Neutrophil (primary cell): ENCODE data around the gene NCOA5.

ENCODE experiments used
- H3K27ac ChIP-seq: fragments of 200-600 bp; sonication (generic); 2 replicates; pipeline ENCODE4 v1.5.1; 2016; ENCODE audit warnings: mild to moderate bottlenecking, moderate library complexity
- H3K27me3 ChIP-seq: fragments of 200-600 bp; sonication (generic); 2 replicates; pipeline ENCODE4 v1.6.0; 2016; ENCODE audit warnings: mild to moderate bottlenecking
- H3K36me3 ChIP-seq: fragments of 200-600 bp; sonication (generic); 2 replicates; pipeline ENCODE4 v1.5.1; 2017
- H3K4me1 ChIP-seq, 2 experiments: fragments of 200-600 bp in 1 of 2; sonication (generic) in 1 of 2; 1 replicate in 1 of 2; 2 replicates in 1 of 2; pipeline versions ENCODE4 v1.5.1 to v1.6.1; 2013 to 2016; ENCODE audit warnings: low read depth in 1 of 2, low read length in 1 of 2, mild to moderate bottlenecking in 1 of 2, moderate library complexity in 1 of 2; ENCODE audit not compliant: control insufficient read depth in 1 of 2, insufficient read depth in 1 of 2
- H3K4me3 ChIP-seq, 2 experiments: fragments of 200-600 bp in 1 of 2; sonication (generic) in 1 of 2; 1 replicate in 1 of 2; 2 replicates in 1 of 2; pipeline ENCODE4 v1.5.1; 2013 to 2016; ENCODE audit warnings: low read depth in 1 of 2, low read length in 1 of 2, mild to moderate bottlenecking in 1 of 2, moderate library complexity in 1 of 2
- H3K9me3 ChIP-seq: fragments of 200-600 bp; sonication (generic); 2 replicates; pipeline ENCODE4 v1.5.1; 2016
- CTCF ChIP-seq: fragments of 200-600 bp; sonication (generic); IDR thresholded peaks from 2 replicates; pipeline ENCODE4 v1.5.1; 2016; ENCODE audit warnings: antibody characterized with exemption

Gene NCOA5

GRCh38 chr20:46025376-46025783 lies 64.4 kb downstream of the NCOA5 start:
- H3K9me3 ChIP-seq = no peaks in the 10 kb centered on the region
- no peaks in the 10 kb centered on the region for H3K36me3 ChIP-seq
- peaks cover 100% of the 10 kb centered on the region for H3K27me3 ChIP-seq
- TF ChIP-seq CTCF = no peak
- no peak overlapping the region for H3K27ac ChIP-seq
- H3K4me3 ChIP-seq = no peak overlapping the region
- H3K4me1 ChIP-seq = peaks cover 7 to 19% of the 10 kb centered on the region in 2 experiments

GRCh38 chr20:46023999-46024398 lies 65.8 kb downstream of the NCOA5 start:
- Histone ChIP-seq H3K4me3 (no peak overlapping the region), H3K27ac (no peak overlapping the region), H3K36me3 (no peaks in the 10 kb centered on the region), H3K4me1 (peaks cover 7 to 19% of the 10 kb centered on the region in 2 experiments), H3K27me3 (peaks cover 99% of the 10 kb centered on the region), H3K9me3 (no peaks in the 10 kb centered on the region)
- no peak for TF ChIP-seq CTCF

DNA sequence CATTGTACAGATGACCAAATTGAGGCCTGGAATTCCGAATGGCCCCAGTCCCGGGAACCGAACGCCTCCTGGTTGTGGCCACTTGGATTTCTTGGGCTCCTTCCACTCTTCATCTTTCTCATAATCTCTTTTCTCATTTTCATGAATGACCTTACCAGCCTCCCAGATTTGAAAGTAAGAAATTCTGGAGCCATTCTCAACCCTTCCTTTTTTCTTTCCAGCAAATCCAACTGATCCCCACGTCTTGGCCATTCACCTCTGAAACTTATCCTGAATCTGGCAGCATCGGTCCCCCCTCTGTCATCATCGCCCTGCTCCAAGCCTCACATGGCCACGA lies 66.6 kb downstream of the NCOA5 start:
- no peak overlapping the region for H3K27ac ChIP-seq

GRCh38 chr20:46022411-46023147 lies 67.2 kb downstream of the NCOA5 start:
- Histone ChIP-seq H3K4me3 (peak overlapping the region; percentile 26 to 41), H3K27ac (no peak overlapping the region), H3K27me3 (peaks cover 89% of the 10 kb centered on the region), H3K36me3 (peaks cover 2% of the 10 kb centered on the region), H3K9me3 (no peaks in the 10 kb centered on the region), H3K4me1 (peaks cover 7 to 19% of the 10 kb centered on the region in 2 experiments)
- TF ChIP-seq CTCF = peak; percentile 80

More for the DNA sequence above, 66.6 kb downstream of the NCOA5 start:
- Histone ChIP-seq H3K9me3 (no peaks in the 10 kb centered on the region), H3K27me3 (peaks cover 95% of the 10 kb centered on the region), H3K4me3 (peak overlapping the region in 1 of 2 experiments; percentile 41), H3K36me3 (no peaks in the 10 kb centered on the region), H3K4me1 (peaks cover 7 to 19% of the 10 kb centered on the region in 2 experiments)
- TF ChIP-seq CTCF = no peak

- peaks cover 80% of the 10 kb centered on the region for H3K27me3 ChIP-seq
- peaks cover 7 to 19% of the 10 kb centered on the region in 2 experiments for H3K4me1 ChIP-seq
- H3K4me3 ChIP-seq = peak overlapping the region in 1 of 2 experiments; percentile 57
- no peak overlapping the region for H3K27ac ChIP-seq
- no peaks in the 10 kb centered on the region for H3K9me3 ChIP-seq
- TF ChIP-seq CTCF = no peak
- H3K36me3 ChIP-seq = peaks cover 12% of the 10 kb centered on the region
Observed at GRCh38 chr20:46021361-46022359, 68.1 kb downstream of the NCOA5 start.
